ENCODE data around the gene GPC6. TPM values are rescaled to one million over a fixed set of nuclear protein-coding genes. Genes with fewer than 3 reads are reported as not detected.

GPC6 gene
- total RNA-seq, 1 donor from 2014 or later: not detected

GRCh38 chr13:93228643-93228937, 2.0 kb downstream of the GPC6 start:
- intact Hi-C loops (cut with micrococcal nuclease): loop anchor here (5.0 kb wide), 1 partner anchor 1479 kb away; no protein-coding TSS in a partner anchor

DNA sequence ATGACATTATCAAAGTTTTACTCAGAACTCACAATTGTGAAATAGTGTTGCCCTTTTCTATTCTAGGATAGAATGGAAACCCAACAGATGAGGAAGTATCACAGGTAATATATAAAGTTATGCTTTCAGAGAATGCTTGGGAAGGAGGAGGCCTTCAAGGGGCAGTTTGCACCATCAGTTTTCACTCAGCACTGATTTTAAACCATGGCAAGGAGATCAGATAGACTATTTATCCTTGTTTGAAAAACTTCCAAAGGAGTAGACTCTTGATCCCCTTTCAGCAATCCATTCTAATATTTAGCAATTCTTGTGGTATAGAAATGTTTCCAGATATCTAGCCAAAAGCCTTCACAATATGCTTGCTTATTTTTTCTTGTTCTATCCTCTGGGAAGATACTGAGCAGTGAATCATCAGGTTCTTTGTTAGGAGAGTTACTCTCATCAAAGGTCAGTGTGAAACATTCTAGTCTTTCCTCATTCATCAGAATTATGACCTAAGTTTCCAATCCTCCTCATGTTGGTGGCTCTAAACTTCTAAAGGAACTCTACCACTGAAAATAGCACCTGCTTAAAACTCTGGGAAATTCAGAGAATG, 3.8 kb downstream of the GPC6 start:
- intact Hi-C loops (cut with micrococcal nuclease): no loop called here

- intact Hi-C loops (cut with micrococcal nuclease): no loop called here
Measured at GRCh38 chr13:93231867-93232266, 5.3 kb downstream of the GPC6 start.

GRCh38 chr13:93233997-93234416, 7.4 kb downstream of the GPC6 start:
- intact Hi-C loops (cut with micrococcal nuclease): no loop called here

DNA sequence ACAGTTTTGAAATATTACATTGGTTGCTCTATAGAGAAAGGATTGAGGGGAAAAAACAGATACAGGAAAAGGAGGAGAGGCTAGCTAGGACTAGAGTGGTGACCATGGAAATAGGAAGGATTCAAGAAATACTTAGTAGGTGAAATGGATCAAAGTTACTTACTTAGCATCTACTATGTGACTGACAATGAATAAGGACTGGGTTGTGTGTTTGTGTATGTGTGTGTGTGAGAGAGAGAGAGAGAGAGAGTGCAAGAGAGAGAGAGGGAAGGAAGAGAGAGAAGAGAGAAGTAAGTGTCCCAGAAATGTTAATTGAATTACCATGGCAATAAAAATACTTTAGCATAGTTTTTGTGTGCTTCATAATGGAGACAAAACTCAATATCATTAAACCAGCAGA, 7.9 kb downstream of the GPC6 start:
- intact Hi-C loops (cut with micrococcal nuclease): no loop called here

- intact Hi-C loops (cut with micrococcal nuclease): no loop called here
Measured at GRCh38 chr13:93235258-93236015, 8.8 kb downstream of the GPC6 start.

- intact Hi-C loops (cut with micrococcal nuclease): no loop called here
Measured at GRCh38 chr13:93238711-93239110, 12.1 kb downstream of the GPC6 start.

DNA sequence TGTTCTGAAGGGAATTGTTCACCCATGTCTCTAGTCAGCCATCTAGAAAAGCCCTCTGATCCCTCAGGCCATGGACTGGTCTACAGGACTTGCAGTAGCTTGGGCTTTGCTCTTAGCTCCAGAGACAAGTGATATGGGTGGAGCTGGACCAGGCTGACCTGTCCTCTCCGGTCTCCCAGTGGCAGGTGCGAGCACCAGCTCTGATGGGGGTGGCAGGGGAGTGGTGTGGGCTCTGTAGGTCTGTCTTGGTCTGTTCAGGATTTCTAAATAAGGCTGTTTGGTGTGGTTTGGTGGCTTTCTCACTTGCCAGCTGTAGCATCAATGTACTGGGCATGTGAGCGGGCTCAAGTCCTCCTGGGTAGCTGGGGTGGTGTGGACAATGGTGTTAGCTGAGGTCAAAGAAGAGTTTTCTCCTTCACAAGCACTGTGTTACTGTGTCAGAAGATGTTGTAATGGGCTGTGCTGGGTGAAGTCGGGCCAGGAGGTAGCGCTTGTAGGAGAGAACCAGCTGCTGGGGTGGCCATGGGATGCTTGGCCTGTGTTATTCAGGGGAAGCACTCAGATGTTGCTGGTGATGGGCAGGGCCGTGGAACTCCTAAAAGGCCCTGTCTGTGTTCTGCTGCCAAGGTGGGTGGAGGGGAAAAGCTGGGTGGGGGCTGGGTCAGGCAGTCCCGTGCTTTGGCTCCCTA, 16.9 kb downstream of the GPC6 start:
- intact Hi-C loops (cut with micrococcal nuclease): no loop called here

- intact Hi-C loops (cut with micrococcal nuclease): no loop called here
Measured at GRCh38 chr13:93244141-93244917, 17.7 kb downstream of the GPC6 start.

- intact Hi-C loops (cut with micrococcal nuclease): no loop called here
Measured at GRCh38 chr13:93244918-93245280, 18.3 kb downstream of the GPC6 start.

- intact Hi-C loops (cut with micrococcal nuclease): no loop called here
Measured at GRCh38 chr13:93246069-93246468, 19.5 kb downstream of the GPC6 start.

GRCh38 chr13:93248627-93249047, 22.0 kb downstream of the GPC6 start:
- intact Hi-C loops (cut with micrococcal nuclease): no loop called here

DNA sequence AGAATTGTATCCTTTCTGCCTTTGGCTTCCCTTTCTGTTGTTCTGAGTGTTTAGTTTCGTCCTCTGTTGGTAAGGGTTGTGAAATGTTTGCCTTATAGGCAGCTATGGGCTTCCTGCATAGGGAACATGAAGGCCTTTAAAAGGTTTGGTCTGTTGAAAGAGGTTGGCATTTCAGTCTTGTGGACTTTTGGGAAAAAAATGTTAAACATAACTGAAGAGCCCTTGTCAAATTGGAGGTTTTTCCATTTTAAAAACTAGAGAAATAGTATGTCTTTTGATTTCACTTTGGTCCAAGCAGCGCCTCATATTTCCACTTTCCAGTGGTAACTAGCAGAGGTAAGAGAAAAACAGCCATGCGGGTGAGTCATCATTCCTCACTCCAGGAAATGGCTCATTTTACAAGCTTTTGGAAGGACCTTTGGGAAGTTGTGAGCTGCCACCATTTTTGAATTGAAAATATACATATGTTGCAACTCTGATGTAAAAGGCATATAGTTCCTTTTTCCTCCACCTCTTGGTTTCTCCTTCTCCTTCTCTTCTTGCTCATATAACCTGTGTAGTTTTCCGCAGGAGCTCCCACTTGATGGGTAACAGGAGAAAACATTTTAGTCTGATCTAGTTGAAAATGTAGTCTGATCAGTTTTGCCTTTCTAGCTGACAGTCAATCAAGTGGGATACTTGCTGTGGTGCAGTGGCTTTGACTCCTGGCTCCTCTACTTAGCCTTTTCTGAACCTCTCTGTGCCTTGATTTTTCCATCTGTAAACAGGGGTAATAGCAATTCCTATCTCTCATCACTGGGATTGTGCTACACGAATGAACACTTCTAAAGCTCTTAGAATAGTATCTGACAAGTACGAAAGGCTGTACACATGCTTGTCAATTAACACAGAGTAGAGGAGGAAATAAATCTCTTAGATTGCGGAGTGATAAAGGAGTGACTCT, 23.0 kb downstream of the GPC6 start:
- intact Hi-C loops (cut with micrococcal nuclease): no loop called here

DNA sequence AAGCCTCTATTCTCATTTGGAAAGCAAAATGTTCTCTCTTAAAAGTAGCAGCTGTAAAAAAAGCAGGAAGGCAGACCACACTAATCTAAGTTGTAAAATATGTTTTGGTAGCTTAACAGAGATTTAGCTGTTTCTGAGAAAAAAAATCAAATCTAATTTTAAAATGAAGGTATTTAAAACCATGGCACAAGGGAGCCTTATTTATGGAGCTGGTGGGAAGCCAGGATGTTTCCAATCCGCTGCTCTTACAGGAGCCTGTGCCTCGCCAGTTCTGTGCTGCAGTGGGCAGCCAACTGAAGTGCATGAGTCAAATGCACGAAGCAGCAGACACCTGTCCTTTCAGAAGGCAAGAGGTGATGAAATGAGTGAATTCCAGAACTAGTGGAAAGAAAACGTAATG, 28.2 kb downstream of the GPC6 start:
- intact Hi-C loops (cut with micrococcal nuclease): no loop called here

- intact Hi-C loops (cut with micrococcal nuclease): no loop called here
Measured at GRCh38 chr13:93256998-93257397, 30.4 kb downstream of the GPC6 start.

DNA sequence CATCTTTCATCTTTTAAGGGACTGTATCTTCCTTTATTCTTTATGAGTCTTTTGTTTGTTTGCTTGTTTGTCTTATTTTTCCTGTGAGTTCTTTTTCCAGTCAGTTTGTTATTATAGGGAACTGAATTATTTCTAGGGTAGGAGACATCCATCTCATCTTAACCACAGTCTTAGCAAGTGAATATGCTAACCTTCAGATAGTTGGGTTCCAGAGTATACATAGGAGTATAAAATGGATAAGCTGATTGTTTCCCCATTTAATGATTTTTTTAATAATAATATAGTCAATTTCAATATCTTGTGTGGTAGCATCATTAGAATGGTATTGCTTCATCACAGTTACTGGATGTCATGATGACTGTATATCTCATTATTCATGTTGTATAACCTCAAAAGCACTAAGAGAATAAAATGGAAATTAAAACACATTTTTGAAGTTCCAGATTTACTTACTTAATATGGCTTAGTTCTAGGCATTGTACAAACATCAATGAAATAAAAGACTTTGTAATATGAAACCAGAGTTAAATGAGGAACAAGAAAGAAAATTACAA, 33.0 kb downstream of the GPC6 start:
- intact Hi-C loops (cut with micrococcal nuclease): no loop called here

DNA sequence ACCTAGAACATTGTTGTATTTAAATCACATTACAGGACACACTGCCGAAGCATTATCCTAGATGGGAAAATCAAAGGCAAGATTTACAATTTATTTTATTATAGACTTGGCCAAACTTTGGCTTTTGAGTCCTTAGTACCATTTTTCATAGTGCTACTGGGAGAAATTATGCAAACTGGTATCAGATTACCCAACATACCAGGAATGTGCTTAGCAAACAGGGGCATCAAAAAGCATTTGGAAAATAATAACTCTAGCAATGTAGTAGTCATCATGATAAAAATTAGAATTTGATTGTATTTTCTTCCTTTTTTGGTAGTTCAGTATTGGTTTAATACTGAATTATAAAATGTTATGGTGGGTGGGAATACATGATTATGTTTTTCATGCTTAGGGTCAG, 34.0 kb downstream of the GPC6 start:
- intact Hi-C loops (cut with micrococcal nuclease): no loop called here

DNA sequence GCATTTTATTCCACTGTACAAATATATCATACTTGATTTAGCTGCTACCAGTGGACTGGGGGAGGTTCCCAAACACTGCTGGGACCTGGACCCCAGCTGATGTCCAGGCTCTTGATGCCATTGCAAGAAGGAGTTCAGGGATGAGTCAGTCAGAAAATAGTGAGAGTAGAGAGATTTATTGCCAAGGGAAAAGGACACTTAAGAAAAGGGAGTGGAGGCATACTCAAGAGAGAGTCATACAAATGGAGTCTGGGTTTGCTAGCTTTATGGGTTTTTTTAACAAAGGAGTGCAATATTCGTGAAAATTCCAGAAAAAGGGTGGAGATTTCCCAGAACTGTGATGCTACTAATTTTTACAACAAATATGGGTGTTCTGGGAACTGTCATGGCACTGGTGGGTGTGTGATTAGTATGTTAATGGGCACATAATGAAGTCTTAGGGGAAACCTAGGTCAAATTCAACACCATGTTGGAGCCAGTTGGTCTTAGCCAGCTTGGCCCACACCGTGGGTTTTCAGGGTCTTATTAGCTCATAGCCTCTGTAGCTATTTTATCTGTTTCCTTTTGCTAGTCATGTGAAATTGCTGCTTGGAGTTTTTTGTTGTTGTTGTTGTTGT, 36.2 kb downstream of the GPC6 start:
- intact Hi-C loops (cut with micrococcal nuclease): no loop called here

DNA sequence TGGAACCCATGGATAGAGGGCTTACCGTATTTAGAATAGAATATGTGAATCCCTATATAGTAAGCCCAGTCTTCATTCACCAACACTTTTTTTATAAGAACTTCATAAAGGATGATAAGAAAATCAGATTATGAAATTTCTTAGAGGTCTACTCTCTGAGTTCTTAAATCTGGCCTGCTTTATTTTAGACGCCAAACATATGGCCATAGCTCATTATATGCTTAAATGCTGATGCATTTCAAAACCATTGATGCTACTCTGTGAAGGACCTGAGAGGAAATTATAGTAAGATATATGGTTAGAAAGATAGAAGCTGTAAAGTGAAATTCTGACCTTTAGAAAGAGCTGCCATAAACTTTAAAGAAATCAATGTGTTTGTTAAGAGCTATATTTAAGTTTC, 38.3 kb downstream of the GPC6 start:
- intact Hi-C loops (cut with micrococcal nuclease): no loop called here

GRCh38 chr13:93265800-93266199, 39.2 kb downstream of the GPC6 start:
- intact Hi-C loops (cut with micrococcal nuclease): no loop called here
